ENCODE measurements around the gene DPP3.
A peak's percentile ranks its signal among the peaks of the same experiment; 100 is the strongest.

Gene DPP3

DNA sequence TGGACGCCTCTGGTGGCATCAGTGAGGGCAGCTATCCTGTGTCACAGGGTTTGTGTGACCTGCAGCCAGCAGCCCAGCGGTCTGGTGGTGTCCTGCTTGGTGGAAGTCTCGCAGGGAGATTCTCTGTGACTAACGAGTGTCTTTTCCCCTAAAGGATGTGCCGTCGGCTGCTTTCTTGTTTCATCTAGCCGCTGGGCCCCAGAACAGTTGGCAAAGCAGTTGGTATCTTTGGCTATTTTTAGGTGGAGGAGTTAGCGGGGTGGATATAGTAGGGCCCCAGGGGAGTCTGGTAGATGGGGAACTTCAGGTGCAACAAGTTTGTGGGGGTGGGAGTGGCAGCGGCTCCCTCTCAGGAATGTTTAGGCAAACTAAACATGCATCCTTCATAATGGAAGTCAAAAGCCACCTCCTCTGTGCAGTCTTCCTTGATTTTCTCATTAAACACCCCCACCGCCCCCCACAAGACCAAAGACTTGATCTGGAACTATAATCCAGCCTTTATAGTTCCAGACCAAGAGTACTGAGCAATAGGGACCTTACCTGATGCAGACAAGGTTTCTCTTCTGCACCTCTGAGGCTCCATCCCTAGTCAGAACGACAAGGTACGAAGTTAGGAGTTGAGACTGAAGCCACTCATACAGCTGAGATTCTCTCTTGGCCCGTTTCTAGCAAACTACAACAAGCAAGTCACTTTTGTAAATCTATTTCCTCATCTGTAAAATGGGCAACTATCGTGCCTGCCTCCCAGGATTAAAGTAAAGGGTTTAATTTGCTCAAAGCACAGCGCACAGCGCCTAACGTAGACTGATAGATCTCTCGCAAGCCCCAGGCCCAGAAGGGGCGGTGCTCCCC lies 14.6 kb upstream of the DPP3 start:
- no peak for DNase-seq

DNA sequence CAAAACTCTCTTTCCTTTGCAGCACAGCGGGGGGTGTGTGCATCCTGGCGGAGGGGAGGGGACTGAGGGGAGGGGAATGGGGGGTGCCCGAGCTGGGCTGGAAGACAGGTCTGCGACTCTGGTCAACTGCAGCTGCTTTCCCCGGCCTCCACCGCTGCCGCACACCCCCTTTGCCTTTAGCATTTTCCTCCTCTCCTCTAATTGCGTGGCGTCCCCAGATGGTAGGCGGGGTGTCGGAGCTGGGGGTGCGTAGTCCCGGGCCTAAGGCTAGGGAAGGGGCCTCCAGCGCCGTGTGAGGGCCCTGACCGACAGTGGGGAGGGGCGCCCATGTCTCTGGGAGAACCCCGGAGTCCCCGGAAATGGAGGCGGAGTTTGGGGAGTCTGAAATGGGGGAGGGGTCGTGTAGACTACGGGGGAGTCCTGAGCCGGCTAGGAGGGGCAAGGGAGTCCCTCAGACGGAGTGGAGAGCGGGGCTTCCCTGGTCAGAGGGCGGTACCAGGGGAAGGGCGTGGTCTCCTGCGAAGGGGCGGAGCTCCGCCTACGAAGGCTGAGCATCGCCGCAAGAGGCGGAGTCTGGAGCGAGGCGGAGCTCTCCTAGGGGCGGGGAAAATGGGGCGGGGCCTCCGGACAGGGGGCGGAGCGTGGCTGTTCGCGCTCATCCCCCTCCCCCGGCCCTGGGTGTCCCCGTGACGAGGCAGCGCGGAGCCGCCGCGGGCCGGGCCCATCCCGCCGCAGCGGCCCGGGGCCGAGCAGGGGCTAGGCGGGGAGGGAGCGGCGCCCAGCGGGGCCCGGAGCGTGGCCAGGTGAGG lies 13.8 kb upstream of the DPP3 start, which contains the start of gene PELI3:
TSS of gene PELI3 (plus strand) at position 681 of the 809 bp plus-strand sequence. CDS start 1,224 bp downstream, outside the sequence.
- DNase-seq = peak; percentile 88 to 96 (median 90)

DNA sequence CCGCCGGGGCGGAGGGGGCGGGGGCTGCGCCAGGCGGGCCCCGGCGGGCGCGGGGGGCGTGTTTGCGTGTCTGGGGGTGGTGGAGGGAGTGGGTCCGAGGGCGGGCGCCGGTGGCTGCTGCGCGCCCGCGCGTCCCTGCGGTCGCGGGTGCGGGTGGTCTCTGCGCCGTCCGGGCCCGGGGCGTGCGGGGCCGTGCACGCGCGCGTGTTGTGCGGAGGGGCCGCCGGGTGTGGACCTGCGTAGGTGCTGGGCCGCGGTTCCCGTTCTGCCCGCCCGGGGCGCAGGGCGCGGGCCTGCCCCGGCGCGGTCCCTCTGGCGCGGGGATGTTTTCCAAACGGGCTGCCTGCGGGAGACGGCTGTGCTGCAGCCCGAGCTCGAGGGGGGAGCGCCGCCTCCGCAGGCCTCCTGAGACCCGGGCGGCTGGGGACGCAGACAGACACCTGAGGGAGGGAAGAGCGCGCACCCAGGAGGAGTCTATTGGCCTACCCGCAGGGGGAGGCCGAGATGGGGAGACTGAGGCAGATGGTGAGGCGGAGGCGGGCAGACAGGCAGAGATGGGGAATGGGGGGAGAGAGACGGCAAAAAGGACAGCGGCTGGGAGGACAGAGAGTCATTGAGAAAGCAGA lies 13.1 kb upstream of the DPP3 start:
- DNase-seq = peak in 2 of 4 experiments; percentile 44 to 62

DNA sequence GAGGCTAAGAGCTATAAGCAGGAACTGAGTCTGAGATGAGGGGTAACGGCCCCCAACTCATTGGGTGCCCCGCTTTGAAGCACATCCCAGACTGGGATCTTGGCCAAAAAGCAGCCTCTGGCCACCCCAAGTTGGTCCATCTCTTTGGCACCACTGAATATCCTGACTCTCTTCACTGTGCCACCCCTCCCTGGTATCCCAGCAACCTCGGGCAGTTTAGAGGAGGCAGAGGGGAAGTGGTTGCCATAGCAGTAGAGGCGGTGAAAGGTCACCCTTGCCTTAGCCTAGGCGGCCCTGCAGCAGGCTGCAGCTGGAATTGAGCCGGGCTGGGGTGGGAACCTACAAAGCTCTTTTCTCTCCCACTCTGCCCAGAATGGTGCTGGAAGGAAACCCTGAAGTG lies 12.5 kb upstream of the DPP3 start:
- DNase-seq = no peak

DNA sequence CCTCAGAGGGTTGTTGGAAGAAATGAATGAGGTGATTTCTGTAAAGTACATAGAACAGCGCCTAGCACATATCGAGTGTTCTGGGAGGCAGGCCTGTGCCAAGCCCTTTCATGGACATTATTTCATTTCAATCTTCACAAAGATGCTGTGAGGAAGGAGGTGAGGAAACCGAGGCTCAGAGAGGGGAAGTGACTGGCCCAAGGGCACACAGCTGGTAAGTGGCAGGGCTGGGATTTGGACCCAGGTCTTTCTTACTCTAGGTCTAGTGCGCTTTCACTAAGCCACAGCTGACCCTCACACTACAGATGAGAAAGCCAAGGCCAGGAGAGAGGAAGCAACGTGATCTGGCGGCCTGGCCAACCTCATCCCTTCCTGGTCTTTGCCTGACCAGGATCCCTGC lies 11.5 kb upstream of the DPP3 start:
- DNase-seq = no peak

DNA sequence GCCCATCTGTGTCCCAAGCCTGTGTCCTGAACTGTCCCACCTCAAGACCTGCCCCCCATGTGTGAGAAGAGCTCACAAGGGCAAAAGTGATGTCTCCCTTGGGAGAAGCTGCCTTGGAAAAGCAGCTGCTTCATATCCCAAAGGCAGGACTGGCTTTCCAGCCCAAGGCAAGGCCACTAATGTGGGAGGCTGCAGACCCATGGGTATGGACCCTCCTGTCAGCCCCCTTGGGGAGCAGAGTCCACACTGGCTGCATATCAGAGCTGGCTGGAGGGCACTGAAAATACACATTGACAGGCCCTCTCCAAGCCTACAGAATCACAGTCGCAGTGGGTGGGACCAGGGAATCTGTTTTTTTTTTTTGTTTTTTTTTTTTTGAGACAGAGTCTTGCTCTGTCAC lies 10.8 kb upstream of the DPP3 start:
- no peak for DNase-seq

DNA sequence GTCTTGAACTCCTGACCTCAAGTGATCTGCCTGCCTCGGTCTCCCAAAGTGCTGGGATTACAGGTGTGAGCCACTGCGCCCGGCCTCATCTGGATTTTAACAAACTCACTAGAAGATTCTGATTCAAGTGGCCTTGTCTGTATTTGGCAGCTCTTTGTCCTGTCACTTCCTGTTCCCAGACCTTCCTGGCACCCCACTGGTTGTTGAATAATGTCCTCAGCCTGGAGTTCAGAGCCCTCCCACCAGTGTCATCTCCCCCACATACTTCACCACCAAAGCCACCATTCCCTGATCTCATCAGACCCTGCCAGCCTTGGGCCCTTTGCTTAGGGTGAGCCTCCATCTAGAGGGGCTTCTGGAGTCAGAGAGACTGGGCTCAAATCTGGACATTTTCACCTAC lies 10.2 kb upstream of the DPP3 start:
- no peak for DNase-seq

DNA sequence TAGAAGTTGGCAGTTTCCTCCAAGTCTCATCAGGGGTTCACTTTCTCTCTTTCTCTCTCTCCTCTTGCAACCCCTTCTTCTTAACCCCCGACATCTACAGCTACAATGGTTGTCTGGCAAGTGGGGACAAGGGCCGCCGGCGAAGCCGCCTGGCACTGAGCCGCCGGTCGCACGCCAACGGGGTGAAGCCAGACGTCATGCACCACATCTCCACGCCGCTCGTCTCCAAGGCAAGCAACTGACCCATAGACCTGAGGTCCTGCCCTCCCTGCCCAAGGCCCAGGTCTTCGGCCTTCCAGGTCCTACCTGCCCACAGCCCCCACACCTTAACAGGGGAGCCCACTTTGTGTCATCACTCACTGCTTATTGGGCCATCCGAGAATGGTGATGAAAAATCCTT lies 9.1 kb upstream of the DPP3 start:
- no peak for DNase-seq

DNA sequence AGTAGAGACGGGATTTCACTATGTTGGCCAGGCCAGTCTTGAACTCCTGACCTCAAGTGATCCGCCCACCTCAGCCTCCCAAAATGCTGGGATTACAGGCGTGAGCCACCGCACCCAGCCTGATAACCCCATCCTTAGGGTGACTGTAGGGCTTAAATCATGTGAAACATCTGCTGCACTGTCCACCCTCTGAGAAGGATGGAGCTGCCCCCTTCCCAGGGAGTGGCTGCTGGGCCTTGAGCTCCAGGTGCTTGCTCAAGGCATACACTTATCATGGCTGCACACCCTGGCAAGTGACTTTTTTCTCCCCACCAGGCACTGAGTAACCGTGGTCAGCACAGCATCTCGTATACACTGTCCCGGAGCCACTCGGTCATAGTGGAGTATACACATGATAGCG lies 8.2 kb upstream of the DPP3 start:
- no peak for DNase-seq

DNA sequence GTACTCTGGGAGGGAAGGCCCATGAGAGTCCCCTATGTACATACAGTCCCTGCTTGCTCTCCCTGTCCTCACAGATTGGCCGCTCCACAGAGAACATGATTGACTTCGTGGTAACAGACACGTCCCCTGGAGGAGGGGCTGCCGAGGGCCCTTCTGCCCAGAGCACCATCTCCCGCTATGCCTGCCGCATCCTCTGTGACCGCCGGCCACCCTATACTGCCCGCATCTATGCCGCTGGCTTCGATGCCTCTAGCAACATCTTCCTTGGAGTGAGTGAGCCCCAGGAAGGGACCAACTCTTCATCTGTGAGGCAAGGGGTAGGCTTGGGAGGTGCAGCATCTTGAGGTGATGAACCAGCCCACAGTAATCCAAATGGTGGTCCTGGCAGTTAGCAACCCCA lies 7.1 kb upstream of the DPP3 start:
- DNase-seq = no peak

DNA sequence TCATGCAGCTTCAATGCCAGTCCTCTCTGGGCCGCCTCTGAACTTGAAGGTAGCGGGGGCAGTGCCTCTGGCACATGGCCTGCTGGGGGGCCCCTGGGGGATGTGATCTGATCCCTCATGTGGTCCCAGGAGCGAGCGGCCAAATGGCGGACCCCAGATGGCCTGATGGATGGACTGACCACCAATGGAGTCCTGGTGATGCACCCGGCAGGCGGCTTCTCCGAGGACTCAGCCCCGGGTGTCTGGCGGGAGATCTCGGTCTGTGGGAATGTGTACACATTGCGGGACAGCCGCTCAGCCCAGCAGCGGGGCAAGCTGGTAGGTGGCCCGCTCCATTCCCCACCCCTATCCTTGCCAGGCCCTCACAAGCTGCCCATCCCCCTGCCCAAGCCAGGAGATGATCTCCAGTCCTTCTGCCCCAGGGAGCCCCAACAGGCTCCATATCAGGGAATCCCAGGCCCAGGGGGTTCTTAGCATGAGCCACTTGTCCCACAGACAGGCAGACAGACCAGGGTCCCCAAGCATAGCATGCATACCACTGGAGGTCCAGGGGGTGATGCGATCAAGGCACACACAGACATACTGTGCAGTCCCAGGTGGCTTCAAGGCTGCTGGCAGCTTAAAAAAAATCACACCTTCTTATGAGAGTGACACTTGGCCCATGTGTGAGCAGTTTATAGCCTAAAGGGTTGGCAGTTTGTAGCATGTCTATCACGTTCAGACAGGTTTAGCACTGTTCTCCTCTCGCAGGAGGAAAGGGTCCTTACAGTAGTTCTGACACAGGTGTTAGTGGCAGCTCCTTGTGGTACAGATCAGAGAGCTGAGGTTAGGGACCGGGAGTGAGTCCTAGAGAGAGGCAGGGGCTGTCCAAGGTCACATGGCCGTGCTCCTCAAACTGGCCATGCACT lies 6.4 kb upstream of the DPP3 start:
- no peak for DNase-seq

DNA sequence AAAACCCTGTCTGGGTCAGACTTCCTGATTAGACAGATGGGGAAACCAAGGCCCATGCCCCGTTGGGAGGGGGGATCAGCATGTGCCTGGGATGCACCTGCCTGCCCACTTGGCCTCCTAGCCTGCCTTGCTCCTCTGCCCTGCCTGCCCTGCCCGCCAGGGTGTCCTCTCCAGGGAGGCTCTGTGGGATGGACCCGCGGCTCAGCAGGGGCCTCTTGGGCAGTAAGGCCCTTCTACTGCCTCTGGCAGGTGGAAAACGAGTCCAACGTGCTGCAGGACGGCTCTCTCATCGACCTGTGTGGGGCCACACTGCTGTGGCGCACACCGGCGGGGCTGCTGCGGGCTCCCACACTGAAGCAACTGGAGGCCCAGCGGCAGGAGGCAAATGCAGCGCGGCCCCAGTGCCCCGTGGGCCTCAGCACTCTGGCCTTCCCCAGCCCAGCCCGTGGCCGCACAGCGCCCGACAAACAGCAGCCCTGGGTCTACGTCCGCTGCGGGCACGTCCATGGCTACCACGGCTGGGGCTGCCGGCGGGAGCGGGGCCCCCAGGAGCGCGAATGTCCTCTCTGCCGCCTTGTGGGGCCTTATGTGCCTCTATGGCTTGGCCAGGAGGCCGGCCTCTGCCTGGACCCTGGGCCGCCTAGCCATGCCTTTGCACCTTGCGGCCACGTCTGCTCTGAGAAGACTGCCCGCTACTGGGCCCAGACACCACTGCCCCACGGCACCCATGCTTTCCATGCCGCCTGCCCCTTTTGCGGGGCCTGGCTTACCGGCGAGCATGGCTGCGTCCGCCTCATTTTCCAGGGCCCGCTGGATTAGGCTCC lies 4.7 kb upstream of the DPP3 start:
- no peak for DNase-seq

DNA sequence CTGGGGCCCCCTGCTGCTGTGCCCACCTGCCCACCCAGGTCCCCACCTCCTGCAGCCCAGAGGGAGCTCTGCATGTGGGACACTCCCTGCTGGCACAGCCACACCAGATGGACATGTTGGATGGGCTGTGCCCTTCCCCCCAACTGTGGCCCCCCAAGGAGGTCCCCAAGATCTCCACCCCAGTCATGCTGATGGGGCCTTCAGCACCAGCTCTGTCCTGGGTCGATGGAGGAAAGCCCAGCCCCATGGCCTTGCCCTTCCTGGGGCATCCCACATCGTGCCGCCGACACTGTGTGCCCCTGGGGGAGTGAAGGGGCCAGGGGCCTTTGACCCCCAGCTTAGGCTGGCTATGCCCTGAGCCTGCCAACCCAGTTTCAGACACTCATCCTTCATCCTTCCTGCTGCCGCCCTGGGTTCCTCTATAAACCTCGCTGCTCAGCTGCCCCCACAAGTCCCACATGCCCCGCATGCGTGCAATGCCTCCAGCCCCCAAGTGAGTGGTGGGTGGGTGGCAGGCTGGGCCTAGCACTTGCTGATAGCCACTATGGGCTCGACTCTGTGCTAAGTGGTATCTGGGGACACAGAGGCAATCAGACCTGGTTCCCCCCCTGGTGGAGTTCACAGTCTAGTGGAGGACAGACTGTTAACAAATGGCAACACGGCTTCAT lies 3.9 kb upstream of the DPP3 start:
- no peak for DNase-seq

DNA sequence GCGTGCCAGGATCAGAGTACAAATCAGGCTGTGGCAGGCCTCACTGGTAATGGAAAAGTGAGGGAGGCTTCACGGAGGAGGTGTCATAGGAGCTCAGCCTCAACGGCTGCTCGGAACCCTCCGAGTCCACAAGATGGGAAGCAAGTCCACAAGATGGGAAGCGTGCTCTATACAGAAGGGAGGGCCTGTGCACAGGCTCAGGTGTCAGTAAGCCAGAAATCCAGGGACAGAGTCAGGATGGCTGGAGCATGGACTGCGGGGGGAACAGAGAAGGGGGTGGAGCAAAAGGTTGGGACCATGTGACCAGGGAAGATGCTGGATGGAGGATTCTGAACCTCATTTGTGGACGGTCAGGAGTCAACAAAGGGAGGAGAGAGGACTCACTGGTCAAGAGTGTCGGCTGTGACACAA lies 3.4 kb upstream of the DPP3 start:
- no peak for DNase-seq

DNA sequence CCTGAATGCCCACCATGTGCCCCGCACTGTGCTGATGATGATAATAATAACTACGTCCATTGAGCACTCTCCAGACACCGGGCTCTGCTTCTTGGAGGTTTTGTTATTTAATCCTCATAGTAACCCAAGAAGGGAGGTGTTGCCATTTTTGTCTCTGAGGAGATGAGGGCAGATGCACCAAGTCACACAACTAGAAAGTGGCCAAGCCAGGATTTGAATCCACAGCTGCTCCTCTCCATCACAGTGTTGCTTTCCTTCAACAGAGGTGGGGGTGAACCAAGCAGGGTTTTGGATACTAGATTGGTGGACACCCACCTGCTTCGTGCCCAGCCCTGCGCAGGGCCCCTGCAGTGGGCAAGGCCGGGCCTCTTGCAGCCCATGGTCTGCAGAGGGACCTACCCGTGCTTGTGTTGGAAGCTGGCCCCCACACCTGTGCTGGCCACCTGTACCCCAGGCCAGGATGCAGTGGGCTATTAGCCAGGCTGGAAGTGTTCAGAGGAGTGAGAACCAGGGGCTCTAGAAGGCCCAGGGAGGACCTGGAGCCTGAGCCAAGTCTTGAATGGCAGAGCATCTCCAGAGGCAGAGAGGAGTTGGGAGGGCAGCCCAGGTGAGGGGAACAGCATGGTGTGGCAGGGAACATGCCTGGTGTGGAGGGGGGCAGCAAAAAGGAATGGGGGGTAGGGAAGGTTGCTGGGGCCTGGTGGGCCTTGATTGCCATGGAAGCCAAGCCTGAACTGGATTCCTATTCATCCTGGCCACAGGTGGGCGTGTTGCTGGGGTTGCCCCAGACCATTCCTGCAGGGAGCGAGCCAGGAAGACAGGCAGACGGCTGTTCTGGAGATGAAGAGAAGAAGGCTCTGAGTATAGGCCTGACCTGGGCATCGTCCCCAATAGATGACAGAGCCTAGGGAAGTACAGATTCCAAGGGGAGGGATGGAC lies 2.7 kb upstream of the DPP3 start:
- DNase-seq = no peak

DNA sequence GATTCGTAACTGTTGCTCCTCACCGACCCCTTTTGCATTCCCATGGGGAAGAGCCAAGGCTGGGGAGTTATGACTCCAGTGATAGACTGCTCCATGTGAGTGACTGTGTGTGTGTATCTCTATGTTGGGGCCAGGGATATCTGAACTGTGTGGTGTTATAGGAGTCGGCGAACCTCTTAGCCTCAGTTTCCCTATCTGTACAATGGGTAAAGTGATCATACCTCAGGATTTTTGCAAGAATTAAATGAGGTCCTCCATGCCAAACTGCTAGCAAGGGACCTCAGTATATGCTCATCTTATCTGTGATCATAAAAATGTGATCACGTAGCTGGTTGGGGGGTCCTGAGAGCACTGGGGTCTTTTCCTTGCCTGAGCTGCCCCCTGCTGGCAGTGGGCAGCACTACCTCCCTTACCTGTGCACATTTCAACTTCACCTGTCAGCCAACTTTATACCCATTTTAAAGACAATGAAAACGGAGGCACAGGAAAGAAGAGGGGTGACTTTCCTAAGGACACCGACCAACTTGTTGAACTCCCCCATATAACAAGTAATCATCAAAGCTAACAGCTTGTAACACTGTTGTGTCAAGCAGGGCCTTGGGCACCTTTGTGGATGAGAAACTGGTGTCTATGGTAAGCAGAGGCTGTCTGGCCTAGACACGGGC lies 1.4 kb upstream of the DPP3 start:
- no peak for DNase-seq

DNA sequence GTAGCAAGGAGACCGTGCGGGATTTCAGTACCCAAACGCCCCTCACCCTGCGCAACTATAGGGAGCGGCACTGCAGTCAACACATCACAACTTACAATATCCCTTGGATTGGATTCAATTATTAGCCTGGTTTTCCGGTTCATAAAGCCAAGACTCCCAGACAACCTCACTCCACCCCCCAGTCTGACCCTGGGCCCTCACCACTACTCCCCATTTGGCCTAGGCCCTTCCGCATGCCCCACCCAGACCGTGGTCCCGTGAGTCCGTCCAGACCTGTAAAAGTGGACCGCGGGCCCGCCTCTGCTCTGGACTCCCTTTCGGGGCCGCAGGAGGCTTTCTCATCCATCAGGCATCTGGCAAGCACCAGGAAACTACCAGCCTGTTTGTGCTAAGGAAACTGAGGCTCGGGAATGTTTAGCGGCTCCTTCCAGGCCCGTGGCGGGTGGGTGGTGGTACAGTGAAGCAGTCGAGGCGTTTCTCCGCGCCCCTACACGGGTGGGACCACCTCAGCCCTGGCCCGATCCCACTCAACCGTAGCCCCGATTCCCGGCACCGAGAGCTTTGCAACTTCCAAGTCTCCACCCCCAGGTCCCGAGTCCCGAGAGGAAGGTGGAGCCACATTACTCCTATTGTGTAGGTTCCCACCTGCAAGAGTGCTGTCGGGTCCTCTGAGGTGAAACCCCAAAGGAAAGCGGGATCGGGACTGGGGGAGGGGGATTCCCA lies 679 bp upstream of the DPP3 start:
- DNase-seq = no peak

DNA sequence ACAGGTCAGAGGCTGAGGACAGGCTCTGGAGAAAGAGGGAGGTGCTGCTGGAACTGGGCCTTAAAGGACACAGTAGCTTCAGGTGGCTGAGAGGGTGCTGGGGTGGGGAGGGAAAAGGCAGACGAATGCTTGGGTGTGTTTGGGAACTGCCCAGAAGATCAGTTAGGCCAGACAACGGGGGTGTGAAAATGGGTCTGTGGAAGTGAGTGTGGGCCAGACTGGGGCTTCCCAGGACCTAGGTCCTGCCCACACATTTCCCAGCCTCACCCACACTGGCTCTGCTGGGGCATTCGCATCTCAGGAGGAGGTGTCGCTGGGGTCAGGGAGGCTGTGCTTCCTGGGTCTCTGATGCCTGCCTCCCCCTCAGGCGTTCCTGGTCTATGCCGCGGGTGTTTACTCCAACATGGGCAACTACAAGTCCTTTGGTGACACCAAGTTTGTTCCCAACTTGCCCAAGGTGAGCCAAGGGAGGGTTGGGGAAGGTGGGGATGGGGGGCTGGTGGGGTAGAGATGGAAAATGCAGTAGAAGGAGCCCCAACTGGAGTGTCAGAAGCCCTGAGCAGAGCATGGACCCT lies 4.7 kb downstream of the DPP3 start:
- no peak for DNase-seq
